LoVo (cell line): ENCODE results near the gene WIF1.

Experiments
- DNase-seq: peaks from one replicate; pipeline ENCODE4 v3.0.0-alpha.2; 2016; ENCODE audit warnings: low spot score

The WIF1 gene

DNA sequence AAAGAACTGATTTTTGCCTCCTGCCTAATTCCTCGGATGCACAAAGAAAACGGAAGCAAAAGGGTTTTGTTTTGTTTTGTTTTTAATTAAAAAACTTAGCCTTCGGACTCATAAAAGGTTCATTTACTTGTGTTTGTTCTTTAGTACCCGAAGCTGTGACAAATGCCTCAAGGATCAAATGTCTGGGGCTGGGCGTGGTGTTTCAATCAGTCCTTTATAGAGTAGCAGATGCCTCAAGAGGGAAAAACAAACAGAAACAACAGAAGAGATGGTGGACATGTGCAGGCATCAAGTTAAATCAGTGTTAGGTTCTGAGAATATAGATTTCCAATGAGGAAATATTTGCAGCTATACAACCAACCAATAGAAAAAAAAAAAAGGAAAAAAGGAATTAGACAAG is 1.6 kb upstream of the WIF1 start:
- DNase-seq, result peak; percentile 61

- DNase-seq, result no peak
These were observed 908 bp upstream of the WIF1 start for GRCh38 chr12:65121956-65122469.

- DNase-seq, result no peak
These were observed 2.0 kb downstream of the WIF1 start for GRCh38 chr12:65119063-65119462.

DNA sequence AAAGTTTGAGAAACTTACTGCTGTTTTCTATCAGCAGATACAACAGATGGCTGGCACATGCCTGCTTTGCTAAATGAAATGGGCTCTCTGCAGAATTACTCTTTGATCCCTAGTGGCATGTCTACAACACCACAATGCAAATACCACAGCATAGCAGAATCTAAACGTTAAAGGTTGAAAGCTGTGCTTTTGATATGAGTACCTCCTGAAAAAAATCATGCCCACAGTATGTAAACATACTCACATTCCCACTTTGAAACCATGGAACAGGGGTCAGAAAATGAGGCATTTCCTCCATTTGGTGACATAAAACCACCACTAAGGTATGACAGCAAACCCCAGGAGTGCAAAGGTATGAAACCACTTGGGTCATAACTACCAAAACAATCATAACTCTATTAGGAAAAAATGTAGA is 7.5 kb downstream of the WIF1 start:
- DNase-seq, result peak; percentile 63

- no peak for DNase-seq
These were observed 14.2 kb downstream of the WIF1 start for GRCh38 chr12:65106948-65107347.

GRCh38 chr12:65100140-65100539 is 21.0 kb downstream of the WIF1 start:
- no peak for DNase-seq

- no peak for DNase-seq
These were observed 21.9 kb downstream of the WIF1 start for GRCh38 chr12:65099182-65099581.

- DNase-seq, result no peak
These were observed 22.7 kb downstream of the WIF1 start for GRCh38 chr12:65098364-65098763.

GRCh38 chr12:65094722-65095121 is 26.4 kb downstream of the WIF1 start:
- no peak for DNase-seq

DNA sequence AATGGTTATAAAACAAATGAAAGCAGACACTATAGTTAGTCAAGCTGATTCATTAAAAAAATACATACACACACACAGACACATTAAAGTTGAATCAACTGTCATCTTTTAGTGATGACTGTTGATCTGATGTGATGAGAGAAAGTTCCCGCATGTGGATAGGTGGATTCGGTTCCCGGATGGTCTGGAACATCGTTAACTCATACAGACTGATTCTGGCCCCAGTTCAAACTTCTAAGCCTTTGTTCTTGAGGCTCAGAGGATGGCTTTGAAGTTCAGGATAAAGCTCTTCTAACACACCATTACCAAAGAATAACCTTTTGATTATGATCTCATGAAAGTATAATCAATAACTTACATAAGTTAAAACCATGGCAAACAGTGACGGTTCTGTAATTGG is 27.5 kb downstream of the WIF1 start:
- DNase-seq, result no peak

DNA sequence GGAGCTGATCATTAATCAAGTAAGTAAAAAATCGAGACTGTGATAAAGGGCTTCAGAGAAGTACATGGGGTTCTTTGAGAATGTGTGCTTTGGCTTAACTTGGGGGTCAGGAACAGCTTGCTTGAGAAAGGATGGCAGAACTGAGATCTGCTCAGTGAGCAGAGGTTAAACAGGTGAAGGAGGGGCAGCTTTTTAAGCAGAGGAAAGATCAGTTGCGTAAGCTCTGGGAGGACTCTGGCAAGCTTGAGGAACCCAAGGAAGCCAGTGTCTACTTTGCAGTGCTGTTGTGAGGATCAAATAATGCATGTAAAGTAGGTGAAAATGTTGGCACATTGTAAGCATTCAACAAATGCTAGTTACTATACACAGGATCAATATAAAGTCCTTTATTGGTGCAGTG is 30.6 kb downstream of the WIF1 start:
- no peak for DNase-seq

DNA sequence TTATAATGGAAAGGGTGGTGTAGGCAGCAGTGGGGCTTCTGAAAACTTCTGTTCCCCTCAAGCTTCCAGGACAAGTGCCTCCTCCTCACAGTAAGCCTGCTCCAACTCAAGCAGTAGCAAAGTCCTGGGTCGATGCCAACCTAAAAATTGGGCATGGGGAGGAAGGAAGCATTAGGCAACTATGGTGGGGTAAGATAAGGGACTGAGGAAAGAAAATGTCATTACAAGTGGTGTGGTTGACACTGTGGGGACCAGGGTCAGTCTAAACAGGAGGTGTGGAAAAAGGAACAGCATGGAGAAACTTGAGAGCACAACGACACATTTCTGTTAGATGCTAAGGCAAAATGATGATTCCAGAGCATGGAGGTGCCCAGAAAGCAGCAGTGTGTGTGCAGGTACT is 34.9 kb downstream of the WIF1 start:
- DNase-seq, result no peak

DNA sequence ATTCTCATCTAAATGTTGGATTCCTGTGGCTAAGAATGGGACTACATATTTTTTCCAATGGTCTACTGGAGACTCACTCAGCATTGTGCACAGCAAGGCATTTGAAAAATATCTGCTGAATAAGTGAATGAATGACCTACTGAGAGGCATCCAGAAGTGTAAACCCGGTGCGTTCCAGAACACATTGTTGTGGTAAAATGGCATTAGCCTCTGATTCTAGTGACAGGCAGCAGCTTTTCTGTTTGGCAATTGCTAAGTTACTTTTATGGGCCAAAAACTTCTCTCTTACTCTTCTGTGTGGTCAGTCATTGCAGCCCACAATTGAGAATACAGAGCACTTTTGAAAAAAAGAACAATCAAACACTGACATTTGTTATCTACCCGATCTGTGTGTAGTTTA is 36.5 kb downstream of the WIF1 start:
- no peak for DNase-seq

- DNase-seq, result no peak
These were observed 37.5 kb downstream of the WIF1 start for GRCh38 chr12:65083581-65083980.

- DNase-seq, result no peak
These were observed 38.7 kb downstream of the WIF1 start for GRCh38 chr12:65082406-65082805.

DNA sequence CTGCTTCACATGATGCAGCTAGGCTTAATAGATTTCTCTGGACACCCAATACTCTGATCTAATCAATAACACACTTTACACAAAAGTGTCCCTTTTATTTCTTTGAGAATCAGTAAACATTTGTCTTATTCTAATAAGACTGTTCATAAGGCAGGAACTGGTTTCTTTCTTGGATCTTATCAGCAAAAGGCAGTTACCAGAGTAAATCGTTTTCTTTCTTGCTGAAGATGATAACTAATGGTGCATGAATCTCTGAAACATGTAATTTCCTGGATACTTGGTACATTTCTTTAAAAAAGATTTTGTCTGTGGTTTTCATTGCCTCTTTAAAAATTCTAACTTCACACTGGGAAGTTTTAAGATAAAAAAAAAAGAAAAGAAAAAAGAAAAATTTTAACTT is 39.6 kb downstream of the WIF1 start:
- no peak for DNase-seq

- DNase-seq, result peak; percentile 46
These were observed 46.2 kb downstream of the WIF1 start for GRCh38 chr12:65074932-65075331.

- no peak for DNase-seq
These were observed 51.8 kb downstream of the WIF1 start for GRCh38 chr12:65069336-65069735.

DNA sequence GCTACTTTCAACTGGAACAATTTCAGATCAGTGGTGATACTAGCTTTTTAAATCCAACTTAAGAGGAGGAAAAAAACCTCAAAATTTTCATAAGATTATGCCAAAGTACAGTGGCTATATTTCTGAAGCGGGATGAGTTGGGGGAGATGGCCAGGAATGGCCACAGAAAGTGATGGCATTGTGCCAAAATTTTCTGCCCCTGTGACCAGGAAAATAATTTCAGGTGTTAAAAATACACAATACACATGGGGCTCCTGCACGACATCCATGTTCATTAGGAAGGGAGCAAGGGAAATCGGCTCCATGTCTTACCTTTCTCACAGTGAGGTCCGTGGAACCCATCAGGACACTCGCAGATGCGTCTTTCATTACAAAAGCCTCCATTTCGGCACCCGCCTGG is 53.7 kb downstream of the WIF1 start:
- DNase-seq, result no peak

DNA sequence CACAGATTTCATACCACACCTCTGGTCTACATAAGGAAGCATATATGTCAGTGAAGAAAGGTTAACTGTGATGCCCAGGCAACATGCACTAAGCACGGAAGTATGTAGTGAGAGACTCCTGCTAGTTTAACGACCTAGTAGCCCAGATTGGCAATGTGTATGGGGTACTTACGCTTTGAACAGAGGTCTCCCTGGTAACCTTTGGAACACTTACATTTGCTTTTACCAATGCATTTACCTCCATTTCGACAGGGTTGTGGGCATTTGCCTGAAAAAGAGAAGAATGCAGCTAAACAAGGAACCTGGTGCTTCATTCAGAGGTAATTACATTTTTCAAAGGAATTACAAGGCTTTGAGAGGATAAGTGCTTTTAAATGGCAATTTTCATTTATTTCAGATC is 65.2 kb downstream of the WIF1 start:
- DNase-seq, result no peak

- no peak for DNase-seq
These were observed 69.9 kb downstream of the WIF1 start for GRCh38 chr12:65051218-65051617.

- no peak for DNase-seq
These were observed 75.8 kb downstream of the WIF1 start for GRCh38 chr12:65045269-65045668.

- DNase-seq, result no peak
These were observed 81.8 kb downstream of the WIF1 start for GRCh38 chr12:65039301-65039700.

DNA sequence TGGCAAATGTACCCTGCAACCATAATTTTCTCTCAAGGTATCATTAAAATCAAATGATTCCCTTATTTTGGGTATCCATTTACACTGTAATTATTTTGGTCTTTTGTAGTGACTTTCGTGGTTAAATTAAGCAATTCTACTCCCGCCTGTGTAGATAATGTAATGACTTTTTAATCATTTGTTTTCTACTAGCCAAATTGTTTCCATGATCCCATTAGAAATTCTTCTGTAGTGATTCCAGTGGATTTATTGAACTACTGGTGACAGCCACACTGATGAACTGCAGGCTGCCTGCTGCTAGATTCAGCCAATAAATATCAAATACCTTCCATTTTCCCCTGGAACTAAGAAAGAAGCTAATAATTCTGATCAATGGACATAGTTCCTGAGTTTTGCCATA is 96.0 kb downstream of the WIF1 start:
- no peak for DNase-seq

DNA sequence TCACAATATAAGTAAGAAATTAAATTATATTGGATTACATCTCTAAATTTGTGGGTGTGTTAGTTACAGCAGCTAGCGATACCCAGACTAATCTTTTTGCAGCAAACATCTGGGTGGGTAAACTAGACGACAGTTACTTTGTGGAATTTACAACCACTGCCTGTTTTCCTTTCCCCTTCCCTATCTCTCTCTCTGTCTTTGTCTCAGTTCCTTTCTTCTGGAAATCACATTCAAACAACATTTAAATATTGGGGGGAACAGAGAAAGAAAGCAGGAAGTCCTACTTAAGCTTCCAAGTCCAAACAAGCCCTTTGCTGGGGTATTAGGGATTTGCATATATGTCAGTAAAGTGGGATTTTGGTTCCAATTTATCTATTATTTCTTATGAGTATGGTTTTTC is 97.6 kb downstream of the WIF1 start:
- DNase-seq, result no peak
